GM12874 (cell line): ENCODE data around the gene STK11.

ENCODE experiments used
- CTCF ChIP-seq: IDR thresholded peaks from 2 replicates; pipeline ENCODE4 v1.5.1; 2011; ENCODE audit warnings: low read depth, mild to moderate bottlenecking, control low read depth, low read length, moderate library complexity; ENCODE audit not compliant: insufficient read depth

Gene STK11

GRCh38 chr19:1261798-1262622 lies 56.4 kb downstream of the STK11 start:
- no peak for TF ChIP-seq CTCF

- TF ChIP-seq CTCF, result no peak
Measured at GRCh38 chr19:1262623-1263123, 57.1 kb downstream of the STK11 start.

GRCh38 chr19:1263188-1263587 lies 57.6 kb downstream of the STK11 start:
- no peak for TF ChIP-seq CTCF

- no peak for TF ChIP-seq CTCF
Measured at GRCh38 chr19:1264801-1265614, 59.4 kb downstream of the STK11 start.

GRCh38 chr19:1265615-1266128 lies 60.1 kb downstream of the STK11 start:
- TF ChIP-seq CTCF, result no peak

- no peak for TF ChIP-seq CTCF
Measured at GRCh38 chr19:1266129-1266915, 60.7 kb downstream of the STK11 start.
